Stimulated activated CD4-positive, alpha-beta T cell treated with anti-CD3 and anti-CD28 coated beads, Interleukin-4, amount 100 ng/mL, for 4 hours (primary cell): Measurements from ENCODE around the gene PMPCB.
A peak's percentile ranks its signal among the peaks of the same experiment; 100 is the strongest.

Experiments used
- DNase-seq, 2 experiments: peaks; one replicate each; pipeline ENCODE4 v3.0.0-alpha.2; 2020

PMPCB gene

GRCh38 chr7:103336761-103337160 is 39.5 kb downstream of the PMPCB start:
- DNase-seq: no peak

GRCh38 chr7:103338864-103339263 is 41.6 kb downstream of the PMPCB start:
- DNase-seq: no peak

- no peak for DNase-seq
Observed at GRCh38 chr7:103341466-103341865, 44.2 kb downstream of the PMPCB start.

GRCh38 chr7:103343332-103343731 is 46.1 kb downstream of the PMPCB start:
- no peak for DNase-seq

GRCh38 chr7:103343758-103344452 is 46.7 kb downstream of the PMPCB start:
- DNase-seq: peak; percentile 35 to 53

- peak; percentile 75 to 85 for DNase-seq
Observed at GRCh38 chr7:103344453-103345149, 47.4 kb downstream of the PMPCB start, which contains the start of gene DNAJC2. Gene DNAJC2 (minus strand): TSS chr7:103344767. CDS start chr7:103344622, 145 bp downstream.

- no peak for DNase-seq
Observed at GRCh38 chr7:103346396-103346795, 49.2 kb downstream of the PMPCB start.

GRCh38 chr7:103347507-103348267 is 50.5 kb downstream of the PMPCB start, which contains the start of gene PSMC2:
Gene PSMC2 (plus strand): TSS chr7:103347643. CDS start chr7:103347712, 69 bp downstream.
- peak; percentile 65 to 80 for DNase-seq

GRCh38 chr7:103348452-103348851 is 51.2 kb downstream of the PMPCB start:
- no peak for DNase-seq

- DNase-seq: no peak
Observed at GRCh38 chr7:103348959-103349358, 51.7 kb downstream of the PMPCB start.

- DNase-seq: no peak
Observed at GRCh38 chr7:103349805-103350204, 52.6 kb downstream of the PMPCB start.
